CD4-positive, CD25-positive, alpha-beta regulatory T cell (primary cell): ENCODE measurements around the gene NEURL3. TPM values are rescaled to one million over a fixed set of nuclear protein-coding genes. Genes with fewer than 3 reads are reported as not detected.
A peak's percentile ranks its signal among the peaks of the same experiment; 100 is the strongest.

Experiments
- ATAC-seq, 2 donors: fragments of 150-1000 bp; cut with Tn5 transposase; one replicate each; pipeline ENCODE4 v1.10.0; 2021; ENCODE audit warnings: low read depth in 2 of 2, moderate number of reproducible peaks in 2 of 2, moderate library complexity in 1 of 2
- DNase-seq, 3 donors: peaks; one replicate each; pipeline versions ENCODE4 v3.0.0 to v3.0.0-alpha.2; 2012 to 2022; ENCODE audit warnings: mixed read lengths in 1 of 3
- H3K27ac ChIP-seq: one replicate; pipeline ENCODE4 v1.7.0; 2013; ENCODE audit warnings: mild to moderate bottlenecking, low read length; ENCODE audit not compliant: insufficient read depth, poor library complexity, severe bottlenecking
- H3K27me3 ChIP-seq: one replicate; pipeline ENCODE4 v1.7.0; 2013; ENCODE audit warnings: low read length; ENCODE audit not compliant: control insufficient read depth, insufficient read depth
- H3K36me3 ChIP-seq: one replicate; pipeline ENCODE4 v1.7.0; 2013; ENCODE audit warnings: mild to moderate bottlenecking, low read length, moderate library complexity; ENCODE audit not compliant: control insufficient read depth, insufficient read depth
- H3K4me1 ChIP-seq: 2 replicates; pipeline ENCODE4 v1.7.0; 2013; ENCODE audit warnings: mild to moderate bottlenecking, low read length; ENCODE audit not compliant: insufficient read depth, control insufficient read depth, poor library complexity, severe bottlenecking
- H3K4me3 ChIP-seq: one replicate; pipeline ENCODE4 v1.7.0; 2013; ENCODE audit warnings: low read depth, mild to moderate bottlenecking, low read length, moderate library complexity
- H3K9me3 ChIP-seq, 2 experiments: 1 replicate in 1 of 2; 2 replicates in 1 of 2; pipeline ENCODE4 v1.7.0; 2013; ENCODE audit warnings: low read length in 2 of 2, mild to moderate bottlenecking in 1 of 2, moderate library complexity in 1 of 2; ENCODE audit not compliant: control insufficient read depth in 2 of 2
- H3K27ac Mint-ChIP-seq, 3 donors: one replicate each; pipeline ENCODE4 v1.8.0; 2020 to 2022; ENCODE audit warnings: mild to moderate bottlenecking in 3 of 3, mixed read lengths in 3 of 3, moderate library complexity in 2 of 3
- H3K27me3 Mint-ChIP-seq: one replicate; pipeline ENCODE4 v1.8.0; 2022; ENCODE audit warnings: mild to moderate bottlenecking, mixed read lengths
- H3K36me3 Mint-ChIP-seq: one replicate; pipeline ENCODE4 v1.8.0; 2020; ENCODE audit warnings: mixed read lengths
- H3K4me1 Mint-ChIP-seq, 4 donors: one replicate each; pipeline ENCODE4 v1.8.0; 2020 to 2022; ENCODE audit warnings: mixed read lengths in 4 of 4, mild to moderate bottlenecking in 1 of 4
- H3K4me3 Mint-ChIP-seq, 4 donors: one replicate each; pipeline ENCODE4 v1.8.0; 2020 to 2022; ENCODE audit warnings: mild to moderate bottlenecking in 4 of 4, mixed read lengths in 4 of 4, moderate library complexity in 3 of 4
- H3K9me3 Mint-ChIP-seq, 7 donors: one replicate each; pipeline ENCODE4 v1.8.0; 2020 to 2022; ENCODE audit warnings: mixed read lengths in 7 of 7, mild to moderate bottlenecking in 3 of 7, moderate library complexity in 2 of 7
- polyA plus RNA-seq, 4 donors: library from polyadenylated mRNA; unstranded; fragments of 300-500 nt; fragmentation: Illumina TruSeq; gene quantifications; one replicate each; pipeline ENCODE4 v1.2.3, GENCODE V29; 2021
- total RNA-seq: library from RNA; stranded (reverse); gene quantifications from one replicate; pipeline ENCODE4 v1.2.3, GENCODE V29; 2022

Gene NEURL3
- total and polyA plus RNA-seq, 5 donors from 2014 or later = 0.18 TPM; not detected in 4

DNA sequence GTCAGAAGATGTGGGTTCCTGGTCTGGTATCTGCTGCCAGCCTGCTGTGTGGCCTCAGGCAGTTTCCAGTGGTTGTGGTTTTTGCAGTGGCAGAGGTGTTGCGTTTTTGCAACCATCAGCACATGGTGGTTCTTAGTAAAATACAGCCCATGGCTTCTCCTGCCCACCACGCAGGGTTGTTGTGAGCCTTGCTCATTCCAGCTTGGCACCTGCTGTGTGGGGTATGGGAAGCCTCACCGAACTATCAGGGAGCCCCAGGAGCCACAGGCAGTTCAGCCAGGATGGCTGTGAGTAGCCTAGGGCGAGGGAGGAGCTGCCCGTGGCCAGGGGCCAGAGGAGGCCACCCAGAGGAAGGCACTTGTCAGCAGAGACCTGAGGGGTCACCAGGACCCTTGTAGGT, 41.2 kb upstream of the NEURL3 start:
- H3K36me3 Mint-ChIP-seq = peaks cover 27% of the 10 kb centered on the region
- peak overlapping the region; percentile 19 for H3K4me3 ChIP-seq
- no peaks in the 10 kb centered on the region for H3K9me3 ChIP-seq
- peaks cover 68% of the 10 kb centered on the region for H3K36me3 ChIP-seq
- H3K9me3 Mint-ChIP-seq = no peaks in the 10 kb centered on the region
- H3K27me3 ChIP-seq = no peaks in the 10 kb centered on the region
- H3K4me1 ChIP-seq = peaks cover 55% of the 10 kb centered on the region
- no peaks in the 10 kb centered on the region for H3K27me3 Mint-ChIP-seq
- H3K4me1 Mint-ChIP-seq = peaks cover 23 to 66% (median 47%) of the 10 kb centered on the region in 4 donors
- DNase-seq (no peak), ATAC-seq (no peak)
- H3K27ac ChIP-seq = peak overlapping the region; percentile 21
- H3K27ac Mint-ChIP-seq = peak overlapping the region; percentile 59 to 93 (median 87)
- peak overlapping the region in 3 of 4 donors; percentile 21 to 84 (median 64) for H3K4me3 Mint-ChIP-seq

DNA sequence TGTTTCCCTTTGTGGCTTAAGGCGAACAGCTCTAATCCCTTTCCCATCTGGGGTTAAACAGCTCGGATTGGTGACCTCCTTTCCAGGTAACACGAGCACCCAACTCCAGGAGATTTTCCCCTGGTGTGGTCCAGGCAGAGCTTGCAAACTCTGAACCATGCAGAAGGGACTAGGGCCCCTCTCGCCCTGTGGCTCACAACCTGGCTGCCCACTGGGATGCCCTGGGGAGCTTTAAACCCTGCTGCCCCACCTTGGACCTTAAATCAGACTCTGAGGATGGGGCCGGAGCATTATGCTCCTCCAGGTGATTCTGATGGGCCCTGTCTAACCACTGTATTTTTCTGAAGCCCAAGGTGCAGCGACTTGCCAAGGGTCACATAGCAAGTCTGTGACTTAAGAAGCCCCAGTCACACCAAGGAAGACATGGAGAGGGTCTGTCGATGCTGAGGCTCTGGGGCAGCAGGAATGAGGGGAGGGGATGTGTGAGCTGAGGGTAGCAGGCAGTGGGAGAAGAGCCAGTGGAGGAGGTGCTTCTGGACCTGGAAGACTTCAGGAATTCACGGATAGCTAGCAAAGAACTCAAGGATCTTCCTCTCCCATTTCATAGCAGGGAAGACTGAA, 37.3 kb upstream of the NEURL3 start:
- Histone ChIP-seq H3K27me3 (no peaks in the 10 kb centered on the region), H3K9me3 (no peaks in the 10 kb centered on the region), H3K36me3 (peaks cover 44% of the 10 kb centered on the region), H3K4me3 (no peak overlapping the region), H3K27ac (peak overlapping the region; percentile 9), H3K4me1 (peaks cover 86% of the 10 kb centered on the region)
- ATAC-seq (no peak), DNase-seq (no peak)
- peaks cover 28% of the 10 kb centered on the region for H3K36me3 Mint-ChIP-seq
- no peaks in the 10 kb centered on the region for H3K27me3 Mint-ChIP-seq
- peaks cover 23 to 91% (median 64%) of the 10 kb centered on the region in 4 donors for H3K4me1 Mint-ChIP-seq
- peak overlapping the region in 2 of 4 donors; percentile 7 to 84 for H3K4me3 Mint-ChIP-seq
- H3K27ac Mint-ChIP-seq = peak overlapping the region in 1 of 3 donors; percentile 86
- H3K9me3 Mint-ChIP-seq = no peaks in the 10 kb centered on the region

DNA sequence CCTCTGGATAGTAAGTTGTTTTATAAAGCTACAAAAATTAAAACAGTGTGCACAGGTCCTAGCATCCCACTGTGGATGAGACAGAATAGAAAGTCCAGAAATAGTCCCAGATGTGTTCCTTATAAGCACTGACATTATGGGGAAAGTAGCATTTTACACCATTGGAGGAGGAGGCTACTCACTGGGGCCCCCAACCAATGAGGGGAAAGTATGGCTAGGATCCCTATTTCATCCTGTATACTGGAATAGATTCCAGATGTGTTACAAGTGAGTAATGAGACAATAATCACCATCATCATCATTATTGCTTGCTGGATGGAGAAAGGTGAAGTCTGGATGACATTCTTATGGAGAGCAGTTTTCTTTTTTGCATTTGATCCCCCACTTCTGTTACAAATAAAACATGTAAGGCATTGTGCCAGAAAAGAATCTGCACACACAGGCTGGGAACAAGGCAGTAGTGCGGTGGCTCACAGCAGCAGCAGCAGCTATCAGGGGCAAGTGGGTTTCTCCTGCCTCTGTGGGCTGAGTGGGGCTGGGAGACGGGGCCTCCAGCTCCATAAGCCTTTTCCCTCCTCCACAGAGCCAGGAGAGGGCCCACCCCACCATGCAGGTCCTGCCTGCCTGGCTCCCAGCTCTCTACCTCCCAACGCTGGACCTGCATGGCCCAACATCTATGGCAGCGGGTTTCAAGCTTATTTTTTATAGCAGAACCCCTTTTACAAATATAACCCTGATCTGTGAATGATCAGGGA, 36.4 kb upstream of the NEURL3 start:
- Mint-ChIP-seq H3K9me3 (no peaks in the 10 kb centered on the region), H3K4me1 (peaks cover 23 to 82% (median 60%) of the 10 kb centered on the region in 4 donors), H3K27ac (peak overlapping the region in 1 of 3 donors; percentile 86), H3K36me3 (peaks cover 28% of the 10 kb centered on the region), H3K27me3 (peaks cover 4% of the 10 kb centered on the region), H3K4me3 (peak overlapping the region in 2 of 4 donors; percentile 50 to 56)
- ATAC-seq (no peak), DNase-seq (no peak)
- Histone ChIP-seq H3K4me1 (peaks cover 77% of the 10 kb centered on the region), H3K36me3 (peaks cover 38% of the 10 kb centered on the region), H3K27ac (peak overlapping the region; percentile 43), H3K4me3 (no peak overlapping the region), H3K27me3 (no peaks in the 10 kb centered on the region), H3K9me3 (no peaks in the 10 kb centered on the region)

DNA sequence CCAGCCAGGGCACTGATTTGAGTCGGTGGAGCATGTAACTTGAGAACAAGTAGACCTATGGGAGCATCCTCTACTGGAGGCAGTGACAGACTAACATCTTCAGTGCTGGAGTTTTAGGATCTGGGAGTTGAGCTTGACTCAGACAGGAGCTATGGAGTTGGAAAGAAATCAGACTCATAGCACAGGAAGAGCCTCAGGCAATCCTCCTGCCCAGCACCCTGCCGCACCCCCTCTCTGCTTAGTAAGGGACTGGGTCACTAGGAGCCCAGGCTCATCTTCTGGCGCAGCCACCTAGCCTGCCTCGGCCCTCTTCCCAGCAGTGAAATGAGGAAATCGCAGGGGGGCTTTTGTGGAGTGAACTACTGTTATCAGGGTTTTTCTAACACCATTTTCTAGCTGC, 35.0 kb upstream of the NEURL3 start:
- H3K27me3 ChIP-seq = no peaks in the 10 kb centered on the region
- Mint-ChIP-seq H3K4me3 (peak overlapping the region; percentile 90 to 98 (median 96)), H3K27ac (peak overlapping the region; percentile 90 to 99 (median 98)), H3K9me3 (no peaks in the 10 kb centered on the region), H3K27me3 (peaks cover 4% of the 10 kb centered on the region), H3K4me1 (peaks cover 17 to 79% (median 55%) of the 10 kb centered on the region in 4 donors), H3K36me3 (peaks cover 23% of the 10 kb centered on the region)
- no peaks in the 10 kb centered on the region for H3K9me3 ChIP-seq
- H3K36me3 ChIP-seq = peaks cover 34% of the 10 kb centered on the region
- peak overlapping the region; percentile 90 for H3K4me3 ChIP-seq
- no peak for ATAC-seq
- DNase-seq = no peak
- H3K27ac ChIP-seq = peak overlapping the region; percentile 14
- peaks cover 68% of the 10 kb centered on the region for H3K4me1 ChIP-seq

DNA sequence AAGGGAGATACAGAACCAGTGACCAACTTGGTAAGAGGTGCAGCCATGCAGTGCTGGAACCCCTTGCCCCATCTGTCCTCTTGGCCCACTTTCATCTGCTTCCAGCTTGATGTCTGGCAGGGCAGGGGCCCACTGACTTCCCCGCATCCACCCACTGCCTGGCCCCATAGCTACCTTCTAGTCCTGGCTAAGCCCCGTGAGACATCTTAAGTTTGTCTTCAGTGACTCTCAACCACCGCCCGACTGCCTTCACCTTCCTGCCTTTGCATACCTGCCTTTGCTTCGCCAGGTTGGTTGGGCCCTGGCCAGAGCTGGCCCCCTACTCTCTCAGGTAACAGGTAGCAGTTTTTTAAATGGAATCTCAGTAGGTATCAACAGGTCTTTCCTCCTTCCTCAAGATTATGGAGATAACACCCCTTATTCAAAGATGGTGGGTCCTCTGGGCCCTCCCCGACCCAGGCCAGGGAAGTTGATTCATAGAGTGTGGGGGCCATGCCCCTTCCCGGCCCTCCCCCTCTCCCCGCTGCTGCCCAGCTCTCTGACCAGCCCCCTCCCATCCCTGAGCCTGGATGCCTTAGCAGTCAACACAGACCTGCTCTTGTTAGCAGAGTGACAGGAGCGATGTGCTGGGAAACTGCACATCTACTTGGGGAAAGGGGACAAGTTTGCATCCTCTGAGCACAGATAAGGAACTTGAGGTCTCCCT, 34.2 kb upstream of the NEURL3 start:
- no peaks in the 10 kb centered on the region for H3K9me3 Mint-ChIP-seq
- H3K27me3 Mint-ChIP-seq = peaks cover 4% of the 10 kb centered on the region
- peak overlapping the region; percentile 98 for H3K27ac ChIP-seq

DNA sequence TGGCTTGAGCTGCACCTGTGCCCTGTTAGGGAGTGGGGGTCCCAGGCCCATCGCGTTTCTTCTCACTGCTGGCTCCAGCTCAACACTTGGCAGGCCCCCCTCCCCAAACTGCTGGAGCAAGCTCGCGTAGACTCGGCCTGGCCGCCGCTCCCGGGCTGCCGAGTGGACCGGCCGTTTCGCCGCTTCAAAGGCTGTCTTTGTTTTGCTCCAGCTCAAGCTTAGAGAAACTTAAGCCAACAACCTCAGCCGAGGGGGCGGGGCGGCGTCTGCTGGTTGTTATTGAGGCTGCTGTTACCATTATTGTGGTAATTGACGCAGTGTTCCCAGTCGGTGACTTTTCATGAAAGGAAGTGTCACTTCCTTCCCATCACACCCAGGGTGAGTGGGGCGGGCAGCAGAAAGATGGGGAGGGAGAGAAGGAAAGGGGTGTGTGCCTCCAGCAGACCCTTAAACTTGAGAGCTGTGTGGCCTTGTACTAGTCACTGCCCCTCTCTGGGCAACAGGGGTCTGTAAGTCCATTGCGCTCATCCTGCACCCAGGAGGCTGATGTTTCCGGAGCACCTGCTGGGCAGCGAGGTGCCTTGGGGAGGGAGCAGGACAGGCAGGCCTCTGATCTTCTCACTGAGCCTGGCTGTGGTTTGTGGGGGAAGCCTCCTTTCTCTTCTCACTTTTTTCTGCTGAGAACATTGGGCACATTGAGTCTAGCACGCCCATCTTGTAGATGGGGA, 33.5 kb upstream of the NEURL3 start:
- H3K36me3 ChIP-seq = peaks cover 23% of the 10 kb centered on the region
- peaks cover 56% of the 10 kb centered on the region for H3K4me1 ChIP-seq
- peak overlapping the region; percentile 90 to 98 (median 96) for H3K4me3 Mint-ChIP-seq
- H3K4me3 ChIP-seq = peak overlapping the region; percentile 90
- peak overlapping the region; percentile 98 to 100 (median 99) for H3K27ac Mint-ChIP-seq
- peak; percentile 48 to 52 for ATAC-seq
- peak; percentile 81 to 91 (median 91) for DNase-seq
- H3K9me3 Mint-ChIP-seq = no peaks in the 10 kb centered on the region
- peak overlapping the region; percentile 98 for H3K27ac ChIP-seq
- peaks cover 5 to 69% (median 49%) of the 10 kb centered on the region in 4 donors for H3K4me1 Mint-ChIP-seq
- no peaks in the 10 kb centered on the region for H3K27me3 ChIP-seq
- peaks cover 4% of the 10 kb centered on the region for H3K27me3 Mint-ChIP-seq
- H3K36me3 Mint-ChIP-seq = peaks cover 12% of the 10 kb centered on the region
- H3K9me3 ChIP-seq = no peaks in the 10 kb centered on the region

More for the DNA sequence above, 34.2 kb upstream of the NEURL3 start:
- Histone ChIP-seq H3K4me1 (peaks cover 61% of the 10 kb centered on the region), H3K27me3 (no peaks in the 10 kb centered on the region), H3K36me3 (peaks cover 28% of the 10 kb centered on the region), H3K4me3 (peak overlapping the region; percentile 90), H3K9me3 (no peaks in the 10 kb centered on the region)
- ATAC-seq = no peak
- DNase-seq = no peak
- H3K4me1 Mint-ChIP-seq = peaks cover 12 to 72% (median 51%) of the 10 kb centered on the region in 4 donors
- peaks cover 17% of the 10 kb centered on the region for H3K36me3 Mint-ChIP-seq
- peak overlapping the region; percentile 98 to 100 (median 99) for H3K27ac Mint-ChIP-seq
- H3K4me3 Mint-ChIP-seq = peak overlapping the region; percentile 90 to 98 (median 96)
